ENCODE data around the gene SDSL. TPM values are rescaled to one million over a fixed set of nuclear protein-coding genes. Genes with fewer than 3 reads are reported as not detected.

The SDSL gene
- total RNA-seq, 1 experiment from 2014 or later = 0.52 TPM

- ChIA-PET CTCF (interaction anchor here (1.0 to 7.2 kb wide), 6 partner anchors 9 to 345 kb away, joined by 3 to 89 read pairs (median 4); partner anchors contain the start of gene SLC8B1), POLR2A (interaction anchor here (0.6 to 1.2 kb wide), 2 partner anchors 42 to 932 kb away, joined by 3 to 4 read pairs; no protein-coding TSS in a partner anchor)
- H3K36me3 Mint-ChIP-seq = no peaks in the 10 kb centered on the region
- H3K27ac Mint-ChIP-seq = no peak overlapping the region
- peak overlapping the region; percentile 70 for H3K4me3 Mint-ChIP-seq
- DNase-seq (ENCODE audit: low spot score) = no peak
- no peak for ATAC-seq
- TF ChIP-seq JUN (CRISPR knock-in tag; IDR thresholded peaks at IDR 0.05) (no peak), NFE2L1 (CRISPR knock-in tag; IDR thresholded peaks at IDR 0.05) (no peak), NFATC4 (CRISPR knock-in tag; IDR thresholded peaks at IDR 0.05) (no peak), CDX4 (CRISPR knock-in tag; IDR thresholded peaks at IDR 0.05; ENCODE audit: borderline replicate concordance) (no peak), TP53 (CRISPR knock-in tag; IDR thresholded peaks at IDR 0.05) (no peak), ELF4 (CRISPR knock-in tag; IDR thresholded peaks at IDR 0.05; ENCODE audit: low read depth) (no peak), CREB1 (CRISPR knock-in tag; IDR thresholded peaks at IDR 0.05) (no peak), ZNF532 (CRISPR knock-in tag; IDR thresholded peaks at IDR 0.05; ENCODE audit: borderline replicate concordance) (no peak), PRDM15 (CRISPR knock-in tag; IDR thresholded peaks at IDR 0.05) (no peak)
- TF ChIP-seq, protein P1, sequence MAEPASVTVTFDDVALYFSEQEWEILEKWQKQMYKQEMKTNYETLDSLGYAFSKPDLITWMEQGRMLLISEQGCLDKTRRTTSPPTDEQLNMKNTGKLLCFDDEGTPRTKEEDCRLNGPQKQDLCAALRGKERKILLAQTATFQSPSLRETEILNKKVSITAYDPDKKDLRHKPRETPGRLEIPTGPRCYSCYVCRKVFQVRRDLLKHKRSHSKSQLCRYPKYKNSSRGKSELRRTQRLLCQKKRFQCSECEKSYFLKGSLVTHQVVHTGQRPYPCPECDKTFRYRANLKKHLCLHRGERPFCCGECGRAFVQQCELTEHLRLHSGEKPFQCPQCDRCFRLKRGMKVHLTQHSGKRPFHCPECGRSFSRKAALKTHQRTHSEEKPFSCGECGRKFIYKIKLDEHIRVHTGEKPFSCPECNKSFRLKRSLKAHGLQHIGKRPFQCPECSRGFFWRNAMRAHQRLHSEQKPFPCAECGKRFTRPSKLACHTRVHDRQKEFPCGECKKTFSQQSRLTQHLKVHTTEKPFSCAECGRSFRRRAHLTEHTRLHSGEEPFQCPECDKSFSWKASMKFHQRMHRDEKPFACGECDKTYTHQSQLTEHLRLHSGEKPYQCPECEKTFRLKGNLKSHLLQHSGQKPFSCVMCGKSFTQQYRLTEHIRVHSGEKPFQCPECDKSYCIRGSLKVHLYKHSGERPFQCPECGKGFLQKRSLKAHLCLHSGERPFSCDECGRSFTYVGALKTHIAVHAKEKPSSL (CRISPR knock-in tag; conservative IDR thresholded peaks at IDR 0.05) = no peak
- TF ChIP-seq, protein P2, sequence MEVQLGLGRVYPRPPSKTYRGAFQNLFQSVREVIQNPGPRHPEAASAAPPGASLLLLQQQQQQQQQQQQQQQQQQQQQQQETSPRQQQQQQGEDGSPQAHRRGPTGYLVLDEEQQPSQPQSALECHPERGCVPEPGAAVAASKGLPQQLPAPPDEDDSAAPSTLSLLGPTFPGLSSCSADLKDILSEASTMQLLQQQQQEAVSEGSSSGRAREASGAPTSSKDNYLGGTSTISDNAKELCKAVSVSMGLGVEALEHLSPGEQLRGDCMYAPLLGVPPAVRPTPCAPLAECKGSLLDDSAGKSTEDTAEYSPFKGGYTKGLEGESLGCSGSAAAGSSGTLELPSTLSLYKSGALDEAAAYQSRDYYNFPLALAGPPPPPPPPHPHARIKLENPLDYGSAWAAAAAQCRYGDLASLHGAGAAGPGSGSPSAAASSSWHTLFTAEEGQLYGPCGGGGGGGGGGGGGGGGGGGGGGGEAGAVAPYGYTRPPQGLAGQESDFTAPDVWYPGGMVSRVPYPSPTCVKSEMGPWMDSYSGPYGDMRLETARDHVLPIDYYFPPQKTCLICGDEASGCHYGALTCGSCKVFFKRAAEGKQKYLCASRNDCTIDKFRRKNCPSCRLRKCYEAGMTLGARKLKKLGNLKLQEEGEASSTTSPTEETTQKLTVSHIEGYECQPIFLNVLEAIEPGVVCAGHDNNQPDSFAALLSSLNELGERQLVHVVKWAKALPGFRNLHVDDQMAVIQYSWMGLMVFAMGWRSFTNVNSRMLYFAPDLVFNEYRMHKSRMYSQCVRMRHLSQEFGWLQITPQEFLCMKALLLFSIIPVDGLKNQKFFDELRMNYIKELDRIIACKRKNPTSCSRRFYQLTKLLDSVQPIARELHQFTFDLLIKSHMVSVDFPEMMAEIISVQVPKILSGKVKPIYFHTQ (CRISPR knock-in tag; IDR thresholded peaks at IDR 0.05) = no peak
- TF ChIP-seq, protein P3, sequence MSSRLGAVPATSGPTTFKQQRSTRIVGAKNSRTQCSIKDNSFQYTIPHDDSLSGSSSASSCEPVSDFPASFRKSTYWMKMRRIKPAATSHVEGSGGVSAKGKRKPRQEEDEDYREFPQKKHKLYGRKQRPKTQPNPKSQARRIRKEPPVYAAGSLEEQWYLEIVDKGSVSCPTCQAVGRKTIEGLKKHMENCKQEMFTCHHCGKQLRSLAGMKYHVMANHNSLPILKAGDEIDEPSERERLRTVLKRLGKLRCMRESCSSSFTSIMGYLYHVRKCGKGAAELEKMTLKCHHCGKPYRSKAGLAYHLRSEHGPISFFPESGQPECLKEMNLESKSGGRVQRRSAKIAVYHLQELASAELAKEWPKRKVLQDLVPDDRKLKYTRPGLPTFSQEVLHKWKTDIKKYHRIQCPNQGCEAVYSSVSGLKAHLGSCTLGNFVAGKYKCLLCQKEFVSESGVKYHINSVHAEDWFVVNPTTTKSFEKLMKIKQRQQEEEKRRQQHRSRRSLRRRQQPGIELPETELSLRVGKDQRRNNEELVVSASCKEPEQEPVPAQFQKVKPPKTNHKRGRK (CRISPR knock-in tag; IDR thresholded peaks at IDR 0.05; ENCODE audit: borderline replicate concordance) = no peak
- peaks cover 98% of the 10 kb centered on the region for H3K27me3 Mint-ChIP-seq (ENCODE audit: low read depth)
- H3K4me1 Mint-ChIP-seq = peaks cover 75% of the 10 kb centered on the region
- no peaks in the 10 kb centered on the region for H3K9me3 Mint-ChIP-seq
Measured at GRCh38 chr12:113473400-113473799, 51.2 kb downstream of the SDSL start.
